Measurements from ENCODE around the gene PANK4.

PANK4 gene

DNA sequence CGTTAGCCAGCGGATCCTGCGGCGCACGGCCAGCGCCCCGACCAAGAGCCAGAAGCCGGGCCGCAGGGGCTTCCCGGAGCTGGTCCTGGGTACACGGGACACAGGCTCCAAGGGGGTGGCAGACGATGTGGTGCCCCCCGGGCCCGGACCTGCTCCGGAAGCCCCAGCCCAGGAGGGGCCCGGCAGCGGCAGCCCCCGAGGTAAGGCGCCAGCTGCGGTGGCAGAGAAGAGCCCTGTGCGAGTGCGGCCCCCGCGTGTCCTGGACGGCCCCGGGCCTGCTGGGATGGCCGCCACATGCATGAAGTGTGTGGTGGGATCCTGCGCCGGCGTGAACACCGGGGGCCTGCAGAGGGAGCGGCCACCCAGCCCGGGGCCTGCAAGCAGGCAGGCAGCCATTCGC is 24.2 kb downstream of the PANK4 start:
- H3K9me2 ChIP-seq (replicated peaks; ENCODE audit: insufficient read depth, low read length) = no peaks in the 10 kb centered on the region
- no peaks in the 10 kb centered on the region for H3F3A ChIP-seq (ENCODE audit: insufficient read depth)
- H3K4me3 ChIP-seq (ENCODE audit: insufficient read depth, low read length, poor library complexity, severe bottlenecking) = no peak overlapping the region
- H3K27me3 ChIP-seq (ENCODE audit: low read length) = no peaks in the 10 kb centered on the region
- no peak for TF ChIP-seq EZH2phosphoT487 (conservative IDR thresholded peaks at IDR 0.05; ENCODE audit: low read length)
- no peak for TF ChIP-seq CTCF (IDR thresholded peaks at IDR 0.05; ENCODE audit: insufficient read depth, low read length, poor library complexity, severe bottlenecking)
- no peak overlapping the region for H3K9ac ChIP-seq (ENCODE audit: low read length)
- no peaks in the 10 kb centered on the region for H3K9me3 ChIP-seq (ENCODE audit: insufficient read depth, low read length)
- H3K4me2 ChIP-seq (ENCODE audit: low read depth, low read length, poor library complexity, severe bottlenecking) = no peak overlapping the region
- H4K20me1 ChIP-seq (ENCODE audit: low read depth, low read length) = no peaks in the 10 kb centered on the region
- H3K27ac ChIP-seq (ENCODE audit: low read depth, low read length) = no peak overlapping the region
- H3K36me3 ChIP-seq (ENCODE audit: low read length) = no peaks in the 10 kb centered on the region
- H2AFZ ChIP-seq (ENCODE audit: low read depth, low read length, severe bottlenecking) = no peak overlapping the region
- H3K79me2 ChIP-seq (ENCODE audit: insufficient read depth, low read length) = no peaks in the 10 kb centered on the region

- TF ChIP-seq CTCF (IDR thresholded peaks at IDR 0.05; ENCODE audit: insufficient read depth, low read length, poor library complexity, severe bottlenecking) (no peak), EZH2phosphoT487 (conservative IDR thresholded peaks at IDR 0.05; ENCODE audit: low read length) (no peak)
- Histone ChIP-seq H3K4me3 (ENCODE audit: insufficient read depth, low read length, poor library complexity, severe bottlenecking) (no peak overlapping the region), H3K27ac (ENCODE audit: low read depth, low read length) (no peak overlapping the region), H3K9me2 (replicated peaks; ENCODE audit: insufficient read depth, low read length) (no peaks in the 10 kb centered on the region), H3K36me3 (ENCODE audit: low read length) (no peaks in the 10 kb centered on the region), H3F3A (ENCODE audit: insufficient read depth) (no peaks in the 10 kb centered on the region), H3K9me3 (ENCODE audit: insufficient read depth, low read length) (no peaks in the 10 kb centered on the region), H2AFZ (ENCODE audit: low read depth, low read length, severe bottlenecking) (no peak overlapping the region), H3K9ac (ENCODE audit: low read length) (no peak overlapping the region), H3K79me2 (ENCODE audit: insufficient read depth, low read length) (no peaks in the 10 kb centered on the region), H4K20me1 (ENCODE audit: low read depth, low read length) (no peaks in the 10 kb centered on the region), H3K4me2 (ENCODE audit: low read depth, low read length, poor library complexity, severe bottlenecking) (no peak overlapping the region), H3K27me3 (ENCODE audit: low read length) (no peaks in the 10 kb centered on the region)
These were observed 24.6 kb downstream of the PANK4 start for GRCh38 chr1:2501820-2502119.

DNA sequence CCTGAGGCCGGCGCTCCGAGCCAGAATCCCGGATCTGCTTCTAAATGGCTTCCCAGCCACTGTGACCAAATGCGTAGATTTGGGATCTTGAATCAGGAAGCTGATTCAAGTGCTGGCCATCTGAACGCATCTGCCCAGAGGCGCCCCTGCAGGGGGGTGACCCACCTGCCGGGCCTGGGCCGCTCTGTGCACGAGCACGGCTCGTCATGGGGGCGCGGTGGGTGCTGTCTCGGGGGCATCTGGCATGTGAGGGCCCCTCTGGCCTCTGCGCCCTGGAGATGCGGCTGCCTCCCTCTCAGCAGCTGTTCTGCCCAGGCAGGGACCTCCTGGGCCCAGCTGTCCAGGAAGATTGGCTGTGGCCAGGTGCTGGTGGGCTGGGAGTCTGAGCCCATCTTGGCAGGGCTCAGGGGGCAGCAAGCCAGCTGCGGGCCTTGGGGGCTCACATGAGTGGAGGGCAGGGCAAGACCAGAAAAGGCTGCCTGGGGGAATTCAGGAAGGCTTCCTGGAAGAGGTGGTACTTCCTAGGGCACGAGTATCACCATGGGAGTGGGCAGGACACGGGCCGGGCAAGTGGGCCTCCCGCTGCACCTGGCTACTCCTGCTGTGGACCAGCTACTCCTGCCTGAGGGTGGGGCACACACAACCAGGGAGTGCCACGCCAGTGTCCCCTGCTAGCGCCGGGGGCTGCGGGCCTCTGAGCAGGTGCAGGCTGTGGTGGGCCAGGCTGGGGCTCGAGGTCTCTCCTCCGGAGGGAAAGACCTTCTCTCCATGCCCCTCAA is 25.2 kb downstream of the PANK4 start:
- H3K4me3 ChIP-seq (ENCODE audit: insufficient read depth, low read length, poor library complexity, severe bottlenecking) = no peak overlapping the region
- no peak overlapping the region for H3K4me2 ChIP-seq (ENCODE audit: low read depth, low read length, poor library complexity, severe bottlenecking)
- H3K27me3 ChIP-seq (ENCODE audit: low read length) = no peaks in the 10 kb centered on the region
- no peak overlapping the region for H3K27ac ChIP-seq (ENCODE audit: low read depth, low read length)
- no peak overlapping the region for H3K9ac ChIP-seq (ENCODE audit: low read length)
- H3K36me3 ChIP-seq (ENCODE audit: low read length) = no peaks in the 10 kb centered on the region
- H3K79me2 ChIP-seq (ENCODE audit: insufficient read depth, low read length) = no peaks in the 10 kb centered on the region
- no peaks in the 10 kb centered on the region for H3F3A ChIP-seq (ENCODE audit: insufficient read depth)
- no peak overlapping the region for H2AFZ ChIP-seq (ENCODE audit: low read depth, low read length, severe bottlenecking)
- H4K20me1 ChIP-seq (ENCODE audit: low read depth, low read length) = no peaks in the 10 kb centered on the region
- H3K9me2 ChIP-seq (replicated peaks; ENCODE audit: insufficient read depth, low read length) = no peaks in the 10 kb centered on the region
- no peak for TF ChIP-seq CTCF (IDR thresholded peaks at IDR 0.05; ENCODE audit: insufficient read depth, low read length, poor library complexity, severe bottlenecking)
- no peak for TF ChIP-seq EZH2phosphoT487 (conservative IDR thresholded peaks at IDR 0.05; ENCODE audit: low read length)
- H3K9me3 ChIP-seq (ENCODE audit: insufficient read depth, low read length) = no peaks in the 10 kb centered on the region
